Stimulated activated CD4-positive, alpha-beta T cell treated with anti-CD3 and anti-CD28 coated beads, Interleukin-4, amount 100 ng/mL, for 1 hour (primary cell): Measurements from ENCODE around the gene FTL.
"Not testable (repeated sequence)": the region's sequence is repeated elsewhere in the genome, so short reads cannot be mapped to it uniquely, and the experiment has no call there.

ENCODE experiments used
- DNase-seq: peaks from one replicate; pipeline ENCODE4 v3.0.0-alpha.2; 2020

FTL gene

DNA sequence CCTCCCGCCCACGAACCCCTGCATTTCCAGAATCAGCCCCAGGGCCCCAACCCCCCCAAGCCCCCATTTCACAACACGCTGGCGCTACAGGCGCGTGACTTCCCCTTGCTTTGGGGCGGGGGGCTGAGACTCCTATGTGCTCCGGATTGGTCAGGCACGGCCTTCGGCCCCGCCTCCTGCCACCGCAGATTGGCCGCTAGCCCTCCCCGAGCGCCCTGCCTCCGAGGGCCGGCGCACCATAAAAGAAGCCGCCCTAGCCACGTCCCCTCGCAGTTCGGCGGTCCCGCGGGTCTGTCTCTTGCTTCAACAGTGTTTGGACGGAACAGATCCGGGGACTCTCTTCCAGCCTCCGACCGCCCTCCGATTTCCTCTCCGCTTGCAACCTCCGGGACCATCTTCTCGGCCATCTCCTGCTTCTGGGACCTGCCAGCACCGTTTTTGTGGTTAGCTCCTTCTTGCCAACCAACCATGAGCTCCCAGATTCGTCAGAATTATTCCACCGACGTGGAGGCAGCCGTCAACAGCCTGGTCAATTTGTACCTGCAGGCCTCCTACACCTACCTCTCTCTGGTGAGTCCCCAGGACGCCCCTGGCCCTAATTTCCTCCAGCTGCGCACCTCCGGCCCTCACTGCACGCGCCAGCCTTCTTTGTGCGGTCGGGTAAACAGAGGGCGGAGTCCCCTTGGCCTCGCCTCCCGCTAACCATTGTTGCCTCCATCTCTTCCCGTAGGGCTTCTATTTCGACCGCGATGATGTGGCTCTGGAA, at the start of gene FTL:
Gene FTL (plus strand): TSS at position 270 of the 766 bp plus-strand sequence. CDS start 199 bp downstream, at position 469.
- peak; percentile 90 for DNase-seq

DNA sequence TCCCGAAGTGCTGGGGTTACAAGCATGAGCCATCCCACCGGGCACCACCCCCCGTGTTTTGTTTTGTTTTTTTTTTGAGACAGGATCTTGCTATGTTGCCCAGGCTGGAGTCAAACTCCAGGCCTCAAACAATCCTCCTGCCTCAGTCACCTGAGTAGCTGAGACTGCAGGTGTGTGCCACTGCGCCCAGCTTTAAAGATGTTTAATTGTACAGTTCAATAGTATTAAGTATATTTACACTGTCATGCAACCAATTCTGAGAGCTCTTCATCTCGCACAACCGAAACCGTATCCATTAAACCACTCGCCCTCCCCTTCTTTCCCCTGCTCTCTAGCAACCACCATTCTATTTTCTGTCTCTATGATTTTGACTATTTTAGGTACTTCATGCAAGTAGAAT, 49.4 kb upstream of the FTL start:
- DNase-seq: no peak

DNA sequence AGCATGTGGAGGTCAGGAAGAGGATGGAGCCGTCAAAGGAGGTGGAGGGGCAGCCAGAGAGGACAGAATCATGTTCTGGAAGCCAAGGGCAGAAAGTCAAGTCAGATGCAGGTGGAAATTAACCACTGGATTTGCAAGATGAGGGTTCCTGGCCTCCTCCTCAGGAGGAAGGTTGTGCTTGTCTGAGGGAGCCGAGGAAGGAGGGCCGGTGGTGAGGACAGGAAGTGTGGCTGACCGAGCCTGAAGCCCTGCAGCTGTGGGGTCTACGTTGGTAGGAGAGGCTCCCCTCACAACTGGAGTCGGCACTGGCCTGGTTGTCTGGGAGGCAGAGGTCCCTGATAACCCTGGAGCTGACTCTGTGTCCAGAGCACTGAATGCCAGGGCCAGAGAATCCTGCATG, 47.0 kb upstream of the FTL start:
- no peak for DNase-seq

DNA sequence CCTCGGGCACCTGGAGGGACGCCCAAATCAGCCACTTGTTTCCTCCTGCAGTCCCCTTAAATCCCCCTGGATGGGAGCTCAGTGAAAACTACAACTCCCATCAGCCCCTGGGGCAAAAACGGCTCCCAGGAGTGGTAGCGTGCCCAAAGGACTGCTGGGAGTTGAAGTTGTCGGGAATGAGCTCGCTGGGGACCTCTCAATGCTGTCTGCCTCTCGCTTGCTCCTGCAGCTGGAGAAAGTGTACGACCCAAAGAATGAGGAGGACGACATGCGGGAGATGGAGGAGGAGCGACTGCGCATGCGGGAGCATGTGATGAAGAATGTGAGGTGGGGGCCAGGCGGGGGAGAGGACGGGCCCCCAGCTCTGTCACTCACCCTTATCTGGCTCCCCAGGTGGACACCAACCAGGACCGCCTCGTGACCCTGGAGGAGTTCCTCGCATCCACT, 46.3 kb upstream of the FTL start:
- DNase-seq: peak; percentile 19

DNA sequence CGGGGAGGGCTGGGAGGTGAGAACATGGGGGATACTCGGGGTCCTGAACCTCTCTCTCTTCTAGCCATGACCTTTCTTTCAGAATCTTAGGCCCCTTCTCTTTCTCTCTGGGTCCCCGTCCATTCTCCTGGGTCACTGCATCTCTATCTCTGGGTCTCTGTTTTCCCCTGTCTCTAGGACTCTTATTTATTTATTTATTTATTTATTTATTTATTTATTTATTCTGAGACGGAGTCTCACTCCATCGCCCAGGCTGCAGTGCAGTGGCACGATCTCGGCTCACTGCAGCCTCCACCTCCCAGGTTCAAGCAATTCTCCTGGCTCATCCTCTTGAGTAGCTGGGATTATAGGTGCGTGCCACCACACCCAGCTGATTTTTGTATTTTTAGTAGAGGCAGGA, 45.8 kb upstream of the FTL start:
- not testable (repeated sequence) for DNase-seq

DNA sequence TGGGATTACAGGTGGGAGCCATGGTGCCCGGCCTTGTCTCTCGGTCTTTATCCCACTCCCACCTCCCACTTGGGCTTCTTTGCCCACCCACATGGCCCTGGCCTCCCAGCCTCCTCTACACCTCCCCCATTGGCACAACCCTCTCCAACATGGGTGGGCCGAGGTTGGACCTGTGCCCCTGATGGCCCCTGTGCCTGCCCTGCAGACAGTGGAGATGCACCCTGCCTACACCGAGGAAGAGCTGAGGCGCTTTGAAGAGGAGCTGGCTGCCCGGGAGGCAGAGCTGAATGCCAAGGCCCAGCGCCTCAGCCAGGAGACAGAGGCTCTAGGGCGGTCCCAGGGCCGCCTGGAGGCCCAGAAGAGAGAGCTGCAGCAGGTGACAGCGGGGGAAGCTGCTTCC, 44.2 kb upstream of the FTL start:
- no peak for DNase-seq

DNA sequence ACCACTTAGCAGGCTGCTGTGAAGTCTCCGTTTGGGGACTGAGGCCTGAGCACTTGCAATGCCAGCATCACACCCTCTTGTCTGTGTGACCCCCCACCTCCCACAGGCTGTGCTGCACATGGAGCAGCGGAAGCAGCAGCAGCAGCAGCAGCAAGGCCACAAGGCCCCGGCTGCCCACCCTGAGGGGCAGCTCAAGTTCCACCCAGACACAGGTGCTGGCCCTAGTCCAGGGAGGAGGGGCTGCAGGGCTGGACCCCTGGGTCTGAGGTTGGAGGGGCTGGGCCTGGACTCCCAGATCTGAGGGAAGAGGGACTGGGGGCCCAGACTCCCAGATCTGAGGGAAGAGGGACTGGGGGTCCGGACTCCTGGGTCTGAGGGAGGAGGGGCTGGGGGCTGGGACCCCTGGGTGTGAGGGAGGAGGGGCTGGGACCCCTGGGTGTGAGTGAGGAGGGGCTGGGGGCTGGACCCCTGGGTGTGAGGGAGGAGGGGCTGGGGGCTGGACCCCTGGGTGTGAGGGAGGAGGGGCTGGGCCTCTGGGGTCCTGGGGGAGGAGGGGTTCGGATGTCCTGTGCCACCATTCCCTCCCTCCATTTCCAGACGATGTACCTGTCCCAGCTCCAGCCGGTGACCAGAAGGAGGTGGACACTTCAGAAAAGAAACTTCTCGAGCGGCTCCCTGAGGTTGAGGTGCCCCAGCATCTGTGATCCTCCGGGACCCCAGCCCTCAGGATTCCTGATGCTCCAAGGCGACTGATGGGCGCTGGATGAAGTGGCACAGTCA, 43.2 kb upstream of the FTL start:
- DNase-seq: no peak

DNA sequence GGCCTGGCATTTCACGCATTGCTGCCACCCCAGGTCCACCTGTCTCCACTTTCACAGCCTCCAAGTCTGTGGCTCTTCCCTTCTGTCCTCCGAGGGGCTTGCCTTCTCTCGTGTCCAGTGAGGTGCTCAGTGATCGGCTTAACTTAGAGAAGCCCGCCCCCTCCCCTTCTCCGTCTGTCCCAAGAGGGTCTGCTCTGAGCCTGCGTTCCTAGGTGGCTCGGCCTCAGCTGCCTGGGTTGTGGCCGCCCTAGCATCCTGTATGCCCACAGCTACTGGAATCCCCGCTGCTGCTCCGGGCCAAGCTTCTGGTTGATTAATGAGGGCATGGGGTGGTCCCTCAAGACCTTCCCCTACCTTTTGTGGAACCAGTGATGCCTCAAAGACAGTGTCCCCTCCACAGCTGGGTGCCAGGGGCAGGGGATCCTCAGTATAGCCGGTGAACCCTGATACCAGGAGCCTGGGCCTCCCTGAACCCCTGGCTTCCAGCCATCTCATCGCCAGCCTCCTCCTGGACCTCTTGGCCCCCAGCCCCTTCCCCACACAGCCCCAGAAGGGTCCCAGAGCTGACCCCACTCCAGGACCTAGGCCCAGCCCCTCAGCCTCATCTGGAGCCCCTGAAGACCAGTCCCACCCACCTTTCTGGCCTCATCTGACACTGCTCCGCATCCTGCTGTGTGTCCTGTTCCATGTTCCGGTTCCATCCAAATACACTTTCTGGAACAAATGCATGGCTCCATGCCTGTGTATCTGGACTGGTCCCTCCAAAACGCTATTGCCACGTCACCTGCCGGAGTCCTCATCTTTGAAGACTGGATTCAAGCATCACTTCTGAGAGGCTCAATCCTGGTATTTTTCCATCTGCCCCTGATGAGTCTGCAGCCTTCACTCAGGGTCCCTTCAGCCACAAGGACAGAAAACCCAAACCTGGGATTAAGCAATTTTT, 42.3 kb upstream of the FTL start:
- no peak for DNase-seq

DNA sequence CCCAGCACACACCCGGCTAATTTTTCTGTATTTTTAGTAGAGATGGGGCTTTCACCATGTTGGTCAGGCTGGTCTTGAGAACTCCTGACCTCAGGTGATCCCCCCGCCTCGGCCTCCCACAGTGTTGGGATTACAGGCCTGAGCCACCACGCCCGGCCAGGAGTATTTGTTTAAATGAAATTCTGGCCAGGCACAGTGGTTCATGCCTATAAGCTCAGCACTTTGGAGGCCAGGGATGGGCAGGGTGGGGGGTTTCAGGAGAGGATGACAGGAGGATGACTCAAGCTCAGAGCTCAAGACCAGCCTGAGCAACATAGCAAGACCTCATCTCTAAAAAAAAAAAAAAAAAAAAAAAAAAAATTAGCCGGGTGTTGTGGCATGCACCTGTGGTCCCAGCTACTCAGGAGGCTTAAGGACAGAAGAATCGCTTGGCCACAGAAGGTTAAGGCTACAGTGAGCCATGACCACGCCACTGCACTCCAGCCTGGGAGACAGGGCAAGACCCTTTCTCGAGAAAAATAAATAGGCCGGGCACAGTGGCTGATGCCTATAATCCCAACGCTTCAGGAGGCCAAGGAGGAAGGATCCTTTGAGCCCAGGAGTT, 39.8 kb upstream of the FTL start:
- DNase-seq: no peak

DNA sequence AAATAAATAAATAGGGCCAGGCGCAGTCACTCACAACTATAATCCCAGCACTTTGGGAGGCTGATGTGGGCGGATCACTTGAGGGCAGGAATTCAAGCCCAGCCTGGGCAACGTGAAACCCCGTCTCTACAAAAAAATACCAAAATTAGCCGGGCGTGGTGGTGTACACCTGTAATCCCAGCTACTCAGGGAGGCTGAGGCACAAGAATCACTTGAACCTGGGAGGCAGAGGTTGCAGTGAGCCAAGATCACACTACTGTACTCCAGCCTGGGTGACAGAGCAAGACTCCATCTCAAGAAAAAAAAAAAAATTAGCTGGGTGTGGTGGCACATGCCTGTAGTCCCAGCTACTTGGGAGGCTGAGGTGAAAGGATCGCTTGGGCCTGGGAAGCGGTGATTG, 39.2 kb upstream of the FTL start:
- DNase-seq: not testable (repeated sequence)

DNA sequence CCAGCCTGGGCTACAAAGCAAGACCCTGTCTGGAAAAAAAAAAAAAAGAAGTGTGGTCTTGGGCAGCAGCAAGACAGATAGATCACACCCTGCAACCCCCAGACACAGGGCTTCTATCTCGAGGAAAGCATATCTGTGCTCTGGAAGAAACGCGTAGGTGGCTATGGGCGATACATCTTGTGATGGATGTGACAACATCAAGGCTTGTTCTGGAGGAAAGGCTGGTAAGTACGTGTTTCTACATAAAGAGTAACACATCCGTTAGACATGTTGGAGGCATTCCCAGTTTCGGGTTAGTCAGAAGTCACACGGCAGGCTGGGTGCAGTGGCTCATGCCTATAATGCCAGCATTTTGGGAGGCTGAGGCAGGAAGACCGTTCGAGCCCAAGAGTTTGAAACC, 38.2 kb upstream of the FTL start:
- DNase-seq: peak; percentile 14

DNA sequence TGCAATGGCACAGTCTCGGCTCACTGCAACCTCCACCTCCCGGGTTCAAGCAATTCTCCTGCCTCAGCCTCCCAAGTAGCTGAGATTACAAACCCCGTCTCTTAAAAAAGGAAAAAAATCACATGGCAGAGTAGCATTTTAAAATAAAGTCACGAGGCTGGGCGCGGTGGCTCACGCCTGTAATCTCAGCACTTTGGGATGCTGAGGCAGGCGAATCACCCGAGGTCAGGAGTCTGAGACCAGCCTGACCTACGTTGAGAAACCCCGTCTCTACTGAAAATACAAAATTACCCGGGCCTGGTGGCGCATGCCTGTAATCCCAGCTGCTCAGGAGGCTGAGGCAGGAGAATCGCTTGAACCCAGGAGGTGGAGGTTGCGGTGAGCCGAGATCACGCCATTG, 37.4 kb upstream of the FTL start:
- not testable (repeated sequence) for DNase-seq

DNA sequence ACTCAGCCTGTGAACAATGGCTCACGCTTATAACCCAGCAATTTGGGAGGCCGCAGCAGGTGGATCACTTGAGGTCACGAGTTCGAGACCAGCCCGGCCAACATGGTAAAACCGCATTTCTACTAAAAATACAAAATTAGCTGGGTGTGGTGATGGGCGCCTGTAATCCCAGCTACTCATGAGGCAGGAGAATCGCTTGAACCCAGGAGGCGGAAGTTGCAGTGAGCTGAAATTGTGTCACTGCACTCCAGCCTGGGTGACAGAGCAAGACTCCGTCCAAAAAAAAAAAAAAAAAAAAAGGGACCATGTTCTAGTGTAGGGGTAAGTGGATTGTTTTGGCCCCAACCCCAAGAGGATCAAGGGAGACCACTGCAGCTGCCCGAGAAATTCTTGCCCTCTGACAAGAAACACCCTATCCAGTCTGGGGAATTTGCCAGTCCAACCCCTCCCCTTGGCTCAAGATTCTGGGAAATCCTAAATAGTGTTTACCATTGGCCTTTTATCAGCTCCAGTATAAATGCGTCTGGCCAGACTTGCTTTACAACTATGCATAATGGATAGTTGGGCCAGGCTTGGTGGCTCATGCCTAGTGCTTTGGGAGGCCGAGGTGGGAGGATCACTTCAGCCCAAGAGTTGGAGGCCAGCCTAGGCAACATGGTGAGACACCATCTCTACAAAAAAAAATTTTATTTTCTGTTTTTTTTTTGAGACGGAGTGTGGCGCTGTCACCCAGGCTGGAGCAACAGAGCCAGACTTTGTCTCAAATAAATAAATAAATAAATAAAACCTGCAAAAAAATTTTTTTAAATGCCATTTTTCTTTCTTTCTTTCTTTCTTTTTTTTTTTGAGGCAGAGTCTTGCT, 36.7 kb upstream of the FTL start:
- DNase-seq: no peak

DNA sequence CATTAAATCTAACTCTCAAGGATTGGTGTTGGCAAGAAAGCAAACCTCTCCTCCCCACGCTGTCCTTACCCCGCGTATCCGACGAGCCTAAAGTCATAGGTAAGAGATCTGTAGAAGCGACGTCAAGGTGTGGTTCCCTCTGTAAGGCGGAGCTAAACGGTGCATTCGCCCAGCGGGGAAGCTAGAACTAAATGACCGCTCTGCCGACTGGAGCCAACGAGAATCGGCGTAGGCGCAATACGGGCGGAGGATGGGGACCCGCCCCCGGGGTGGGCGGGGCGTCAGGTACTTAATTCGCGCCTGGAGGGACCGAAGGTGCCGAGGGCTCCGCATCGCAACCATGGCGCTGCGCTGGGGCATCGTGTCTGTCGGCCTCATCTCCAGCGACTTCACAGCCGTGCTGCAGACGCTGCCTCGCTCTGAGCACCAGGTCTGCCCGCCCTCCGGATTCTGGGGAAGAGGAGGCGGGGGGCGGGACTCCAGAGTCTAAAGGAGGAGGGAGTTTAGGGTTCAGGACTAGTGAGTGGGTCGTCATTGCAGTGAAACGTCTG, 31.7 kb upstream of the FTL start, which contains the start of gene DHDH:
Gene DHDH (plus strand): TSS at position 318 of the 551 bp plus-strand sequence. CDS start 23 bp downstream, at position 341.
- DNase-seq: peak; percentile 71

DNA sequence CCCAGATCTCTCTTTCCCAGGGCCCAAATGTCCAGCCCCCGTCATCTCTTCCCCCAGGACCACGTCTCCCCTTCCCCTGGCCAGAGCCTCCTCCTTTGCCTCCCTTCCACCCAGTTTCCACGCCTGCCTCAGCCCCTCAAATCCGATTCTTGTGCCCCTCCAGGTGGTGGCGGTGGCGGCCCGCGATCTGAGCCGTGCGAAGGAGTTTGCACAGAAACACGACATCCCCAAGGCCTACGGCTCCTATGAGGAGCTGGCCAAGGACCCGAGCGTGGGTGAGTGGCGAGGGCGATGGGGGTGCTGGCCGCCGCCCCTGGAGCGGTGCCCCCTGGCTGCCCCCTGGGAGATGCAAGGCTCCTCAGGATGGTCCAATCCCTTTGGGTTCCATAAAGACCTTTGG, 30.3 kb upstream of the FTL start:
- no peak for DNase-seq

DNA sequence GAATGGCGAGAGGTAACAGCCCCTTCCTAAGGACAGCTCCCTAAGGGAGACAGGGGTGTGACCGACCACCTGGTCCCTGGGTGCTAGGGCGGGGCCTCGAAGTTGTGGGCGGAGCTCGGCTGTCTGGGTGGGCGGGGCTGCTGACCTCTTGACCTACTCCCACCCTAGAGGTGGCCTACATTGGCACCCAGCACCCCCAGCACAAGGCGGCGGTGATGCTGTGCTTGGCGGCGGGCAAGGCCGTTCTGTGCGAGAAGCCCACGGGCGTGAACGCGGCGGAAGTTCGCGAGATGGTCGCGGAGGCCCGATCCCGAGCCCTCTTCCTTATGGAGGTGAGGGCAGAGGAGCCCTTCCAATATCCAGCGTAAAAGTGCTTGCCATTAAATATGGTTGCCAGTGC, 29.2 kb upstream of the FTL start:
- no peak for DNase-seq

DNA sequence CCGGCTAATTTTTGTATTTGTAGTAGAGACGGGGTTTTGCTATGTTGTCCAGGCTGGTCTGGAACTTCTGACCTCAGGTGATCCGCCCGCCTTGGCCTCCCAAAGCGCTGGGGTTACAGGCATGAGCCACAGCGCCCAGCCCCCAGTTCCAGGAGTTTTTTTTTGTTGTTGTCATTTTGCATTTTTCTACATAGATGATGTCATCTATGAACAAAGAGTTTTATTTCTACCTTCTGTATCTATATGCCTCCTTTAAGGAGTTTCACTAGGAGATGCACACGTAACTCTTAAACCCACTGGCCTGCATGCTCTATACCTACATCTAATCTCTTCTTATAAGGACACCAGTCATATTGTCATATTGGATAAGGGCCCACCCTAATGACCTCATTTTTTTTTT, 26.9 kb upstream of the FTL start:
- DNase-seq: no peak

DNA sequence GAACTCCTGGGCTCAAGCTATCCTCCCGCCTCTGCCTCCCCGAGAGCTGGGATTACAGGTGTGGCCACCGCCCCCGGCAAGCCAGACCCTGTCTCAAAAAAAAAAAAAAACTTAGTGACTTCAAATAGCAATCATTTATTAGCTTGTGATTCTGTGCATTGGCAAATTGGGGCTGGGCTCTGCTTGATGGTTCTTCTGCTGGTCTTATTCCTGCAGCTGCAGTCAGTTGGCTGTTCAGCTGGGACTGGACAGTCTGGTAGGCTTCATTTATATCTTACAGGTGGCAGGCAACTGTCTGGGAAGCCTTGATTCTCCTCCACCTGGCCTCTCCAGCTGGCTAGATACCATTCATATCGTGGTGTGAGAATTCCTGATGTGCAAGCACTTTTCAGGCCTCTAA, 24.2 kb upstream of the FTL start:
- DNase-seq: no peak

DNA sequence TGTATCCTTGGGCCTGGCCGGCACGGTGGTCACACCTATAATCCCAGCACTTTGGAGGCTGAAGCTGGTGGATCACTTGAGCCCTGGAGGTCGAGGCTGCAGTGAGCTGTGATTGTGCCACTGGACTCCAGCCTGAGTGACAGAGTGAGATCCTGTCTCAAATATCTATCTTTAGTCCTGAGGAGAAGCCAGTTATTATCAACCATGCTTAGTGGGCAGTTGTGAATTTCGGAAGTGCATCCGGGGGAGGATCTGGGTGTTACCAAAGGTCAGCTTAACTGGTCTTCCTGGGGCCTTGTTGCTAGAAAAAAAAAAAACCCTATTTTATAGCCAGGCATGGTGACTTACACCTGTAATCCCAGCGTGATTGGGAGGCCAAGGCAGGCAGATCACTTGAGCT, 22.0 kb upstream of the FTL start:
- no peak for DNase-seq

DNA sequence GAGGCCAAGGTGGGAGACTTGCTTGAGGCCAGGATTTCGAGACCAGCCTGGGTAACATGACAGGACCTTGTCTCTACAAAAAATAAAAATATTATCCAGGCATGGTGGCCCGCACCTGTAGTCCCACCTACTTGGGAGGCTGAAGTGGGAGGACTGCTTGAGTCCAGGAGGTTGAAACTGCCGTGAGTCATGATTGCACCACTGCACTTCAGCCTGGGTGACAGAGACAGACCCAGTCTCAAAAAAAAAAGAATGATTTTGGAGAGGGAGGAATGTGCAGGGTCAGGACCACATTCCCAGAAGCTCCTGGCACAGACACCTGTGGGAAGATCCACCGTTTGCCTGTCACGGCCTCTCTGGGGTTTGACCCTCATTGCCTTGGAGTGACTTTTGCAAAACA, 19.7 kb upstream of the FTL start:
- no peak for DNase-seq

DNA sequence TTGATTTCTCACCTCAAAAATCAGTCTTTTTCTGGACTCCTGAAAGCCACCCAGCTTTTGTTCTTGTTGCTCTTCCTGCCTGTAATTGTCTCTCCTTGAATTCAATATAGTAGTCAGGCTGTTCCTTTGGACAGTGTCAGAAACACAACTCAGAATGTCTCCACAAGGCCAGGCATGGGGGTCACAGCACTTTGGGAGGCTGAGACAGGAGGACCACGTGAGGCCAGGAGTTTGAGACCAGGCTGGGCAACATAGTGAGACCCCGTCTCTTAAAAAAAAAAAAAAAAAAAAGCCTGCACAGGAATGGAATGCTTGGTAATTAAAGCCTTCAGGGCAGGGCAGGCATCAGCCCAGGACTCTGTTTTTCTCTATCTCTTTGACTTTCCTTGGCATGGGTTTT, 19.3 kb upstream of the FTL start:
- no peak for DNase-seq
